HL-60 (cell line): ENCODE results near the gene GAS6.

ENCODE experiments used
- DNase-seq, 2 experiments: peaks; one replicate each; pipeline ENCODE4 v3.0.0-alpha.2; 2010 to 2020; ENCODE audit warnings: low read depth in 1 of 2, low spot score in 1 of 2
- H3K27ac ChIP-seq: fragments of 250-450 bp; sonication (Bioruptor Pico); replicated peaks from 2 replicates; pipeline ENCODE4 v1.5.1; 2020; ENCODE audit warnings: mild to moderate bottlenecking, moderate library complexity
- H3K27me3 ChIP-seq: fragments of 250-450 bp; sonication (Bioruptor Pico); 2 replicates; pipeline ENCODE4 v1.5.1; 2021; ENCODE audit warnings: mild to moderate bottlenecking, moderate library complexity; ENCODE audit not compliant: insufficient read depth, poor library complexity, severe bottlenecking
- H3K4me3 ChIP-seq: replicated peaks from 2 replicates; pipeline ENCODE4 v1.5.1; 2011; ENCODE audit warnings: mild to moderate bottlenecking, control low read depth, low read length; ENCODE audit not compliant: insufficient read depth
- CTCF ChIP-seq: IDR thresholded peaks from one replicate; pipeline ENCODE4 v1.5.1; 2011; ENCODE audit warnings: low read length, control low read depth, inconsistent platforms; ENCODE audit not compliant: insufficient read depth
- GABPA ChIP-seq: IDR thresholded peaks from 2 replicates; pipeline ENCODE4 v1.6.1; 2012; ENCODE audit warnings: low read depth
- POLR2AphosphoS5 ChIP-seq: IDR thresholded peaks from 2 replicates; pipeline ENCODE4 v1.6.1; 2012; ENCODE audit warnings: low read depth
- REST ChIP-seq: IDR thresholded peaks from 2 replicates; pipeline ENCODE4 v1.6.1; 2012; ENCODE audit warnings: low read depth; ENCODE audit not compliant: insufficient replicate concordance
- SPI1 ChIP-seq: IDR thresholded peaks from 2 replicates; pipeline ENCODE4 v1.6.1; 2012; ENCODE audit warnings: low read depth, mild to moderate bottlenecking, borderline replicate concordance

Gene GAS6

GRCh38 chr13:113850722-113851479 is 13.0 kb downstream of the GAS6 start:
- DNase-seq: no peak
- Histone ChIP-seq H3K4me3 (no peak overlapping the region), H3K27ac (no peak overlapping the region), H3K27me3 (peaks cover 6% of the 10 kb centered on the region)
- no peak for TF ChIP-seq SPI1
- no peak for TF ChIP-seq CTCF
- TF ChIP-seq REST: no peak
- no peak for TF ChIP-seq POLR2AphosphoS5
- TF ChIP-seq GABPA: no peak

GRCh38 chr13:113849981-113850721 is 13.7 kb downstream of the GAS6 start:
- DNase-seq: no peak
- Histone ChIP-seq H3K27ac (no peak overlapping the region), H3K4me3 (no peak overlapping the region), H3K27me3 (peaks cover 6% of the 10 kb centered on the region)
- TF ChIP-seq POLR2AphosphoS5 (no peak), CTCF (no peak), GABPA (no peak), SPI1 (no peak), REST (no peak)

GRCh38 chr13:113849546-113849945 is 14.3 kb downstream of the GAS6 start:
- Histone ChIP-seq H3K27ac (no peak overlapping the region), H3K4me3 (no peak overlapping the region), H3K27me3 (peaks cover 6% of the 10 kb centered on the region)
- no peak for TF ChIP-seq CTCF
- no peak for TF ChIP-seq GABPA
- no peak for TF ChIP-seq POLR2AphosphoS5
- TF ChIP-seq REST: no peak
- no peak for TF ChIP-seq SPI1
- no peak for DNase-seq
